Naive thymus-derived CD4-positive, alpha-beta T cell (primary cell): Measurements from ENCODE around the gene GINS2. TPM values are rescaled to one million over a fixed set of nuclear protein-coding genes. Genes with fewer than 3 reads are reported as not detected.
A peak's percentile ranks its signal among the peaks of the same experiment; 100 is the strongest.

Experiments used
- ATAC-seq: fragments of 150-1000 bp; cut with Tn5 transposase; 2 replicates; pipeline ENCODE4 v1.10.0; 2021; ENCODE audit warnings: mild to moderate bottlenecking, moderate library complexity
- CTCF ChIA-PET: fragments of 350-600 bp; sonication (Branson Sonifier 250); formaldehyde crosslinking; loops from one replicate; lab custom pipeline; 2021; ENCODE audit warnings: antibody characterized with exemption; lab: Charles Lee
- POLR2A ChIA-PET: fragments of 350-600 bp; sonication (Branson Sonifier 250); formaldehyde crosslinking; loops from one replicate; lab custom pipeline; 2021; ENCODE audit warnings: antibody characterized with exemption, inconsistent platforms; lab: Charles Lee
- DNase-seq, 9 donors: peaks; one replicate each; pipeline versions ENCODE4 v3.0.0 to v3.0.0-alpha.2; 2020 to 2022; ENCODE audit warnings: mixed read lengths in 1 of 9
- H3K27ac ChIP-seq: one replicate; pipeline ENCODE4 v1.7.0; 2013; ENCODE audit warnings: mild to moderate bottlenecking, low read depth, low read length, moderate library complexity
- H3K27me3 ChIP-seq, 2 donors: one replicate each; pipeline ENCODE4 v1.7.0; 2013; ENCODE audit warnings: low read length in 2 of 2, mild to moderate bottlenecking in 2 of 2, moderate library complexity in 2 of 2; ENCODE audit not compliant: control insufficient read depth in 2 of 2, insufficient read depth in 2 of 2
- H3K36me3 ChIP-seq, 3 experiments: 1 replicate in 2 of 3; 2 replicates in 1 of 3; pipeline ENCODE4 v1.7.0; 2013; ENCODE audit warnings: low read length in 3 of 3, mild to moderate bottlenecking in 3 of 3, moderate library complexity in 1 of 3; ENCODE audit not compliant: insufficient read depth in 3 of 3, control insufficient read depth in 2 of 3
- H3K4me1 ChIP-seq, 2 donors: one replicate each; pipeline ENCODE4 v1.7.0; 2013; ENCODE audit warnings: low read length in 2 of 2, mild to moderate bottlenecking in 2 of 2, moderate library complexity in 1 of 2; ENCODE audit not compliant: control insufficient read depth in 2 of 2, insufficient read depth in 2 of 2
- H3K4me3 ChIP-seq: 2 replicates; pipeline ENCODE4 v1.7.0; 2013; ENCODE audit warnings: mild to moderate bottlenecking, low read length
- H3K9me3 ChIP-seq, 3 experiments: 1 replicate in 2 of 3; 2 replicates in 1 of 3; pipeline ENCODE4 v1.7.0; 2013; ENCODE audit warnings: low read length in 3 of 3; ENCODE audit not compliant: control insufficient read depth in 2 of 3
- H3K27ac Mint-ChIP-seq, 9 donors: one replicate each; pipeline ENCODE4 v1.8.0; 2020 to 2022; ENCODE audit warnings: mixed read lengths in 9 of 9, mild to moderate bottlenecking in 8 of 9, moderate library complexity in 5 of 9, inconsistent platforms in 2 of 9
- H3K27me3 Mint-ChIP-seq, 5 donors: one replicate each; pipeline ENCODE4 v1.8.0; 2021 to 2022; ENCODE audit warnings: mixed read lengths in 5 of 5, mild to moderate bottlenecking in 1 of 5
- H3K36me3 Mint-ChIP-seq, 5 donors: one replicate each; pipeline ENCODE4 v1.8.0; 2020 to 2022; ENCODE audit warnings: mixed read lengths in 5 of 5, mild to moderate bottlenecking in 3 of 5, inconsistent platforms in 1 of 5
- H3K4me1 Mint-ChIP-seq, 7 donors: one replicate each; pipeline ENCODE4 v1.8.0; 2020 to 2022; ENCODE audit warnings: mixed read lengths in 7 of 7, mild to moderate bottlenecking in 3 of 7, inconsistent platforms in 1 of 7
- H3K4me3 Mint-ChIP-seq, 10 donors: one replicate each; pipeline ENCODE4 v1.8.0; 2020 to 2022; ENCODE audit warnings: mild to moderate bottlenecking in 10 of 10, mixed read lengths in 10 of 10, moderate library complexity in 6 of 10, inconsistent platforms in 2 of 10
- H3K9me3 Mint-ChIP-seq, 11 donors: one replicate each; pipeline ENCODE4 v1.8.0; 2020 to 2022; ENCODE audit warnings: mixed read lengths in 11 of 11, mild to moderate bottlenecking in 4 of 11, inconsistent platforms in 1 of 11, moderate library complexity in 1 of 11
- intact Hi-C, 2 donors: fragments of 100-400 bp; cut with micrococcal nuclease; formaldehyde crosslinking; loops; one replicate each; pipeline ENCODE4 v1.15.1; 2023
- polyA plus RNA-seq, 2 donors: library from polyadenylated mRNA; unstranded; fragments of 300-500 nt; fragmentation: Illumina TruSeq; gene quantifications; one replicate each; pipeline ENCODE4 v1.2.3, GENCODE V29; 2021
- total RNA-seq, 6 experiments: library from RNA in 5 of 6; stranded (reverse) in 5 of 6; gene quantifications; 1 replicate in 5 of 6; 2 replicates in 1 of 6; pipeline ENCODE4 v1.2.3 and lab custom pipeline; 2021 to 2026

The GINS2 gene
- total and polyA plus RNA-seq, 7 experiments from 2014 or later, result 1.0 to 43.6 (median 1.9) TPM

GRCh38 chr16:85675251-85675874 lies 13.4 kb downstream of the GINS2 start:
- no peaks in the 10 kb centered on the region for H3K4me1 ChIP-seq
- no peak overlapping the region for H3K4me3 ChIP-seq
- Mint-ChIP-seq H3K4me3 (no peak overlapping the region), H3K4me1 (peaks cover 0 to 13% (median 0%) of the 10 kb centered on the region in 7 donors), H3K36me3 (peaks cover 3 to 19% (median 7%) of the 10 kb centered on the region in 5 donors), H3K9me3 (no peaks in the 10 kb centered on the region), H3K27ac (no peak overlapping the region), H3K27me3 (no peaks in the 10 kb centered on the region)
- POLR2A ChIA-PET, result interaction anchor here (0.6 kb wide), 2 partner anchors 23 to 125 kb away, joined by 3 read pairs; no protein-coding TSS in a partner anchor
- ATAC-seq (no peak), DNase-seq (no peak)
- CTCF ChIA-PET, result interaction anchor here (1.2 kb wide), 1 partner anchor 42 kb away, joined by 4 read pairs; no protein-coding TSS in a partner anchor
- H3K27ac ChIP-seq, result no peak overlapping the region
- peaks cover 0 to 39% (median 0%) of the 10 kb centered on the region in 3 experiments for H3K36me3 ChIP-seq
- intact Hi-C loops, result loop anchor here in 1 of 2 donors (1.0 kb wide), 2 partner anchors 43 to 84 kb away; no protein-coding TSS in a partner anchor
- no peaks in the 10 kb centered on the region for H3K9me3 ChIP-seq
- no peaks in the 10 kb centered on the region for H3K27me3 ChIP-seq

- no peaks in the 10 kb centered on the region for H3K9me3 Mint-ChIP-seq
- Histone ChIP-seq H3K9me3 (no peaks in the 10 kb centered on the region), H3K4me1 (no peaks in the 10 kb centered on the region), H3K27ac (no peak overlapping the region), H3K36me3 (peaks cover 3 to 40% (median 3%) of the 10 kb centered on the region in 3 experiments), H3K4me3 (no peak overlapping the region), H3K27me3 (no peaks in the 10 kb centered on the region)
- ATAC-seq, result no peak
- H3K27ac Mint-ChIP-seq, result peak overlapping the region in 5 of 9 donors; percentile 17 to 73 (median 53)
- POLR2A ChIA-PET, result interaction anchor here (0.6 kb wide), 1 partner anchor 23 kb away, joined by 3 read pairs; no protein-coding TSS in a partner anchor
- H3K27me3 Mint-ChIP-seq, result no peaks in the 10 kb centered on the region
- H3K4me1 Mint-ChIP-seq, result peaks cover 0 to 11% (median 0%) of the 10 kb centered on the region in 7 donors
- no peak for DNase-seq
- no peak overlapping the region for H3K4me3 Mint-ChIP-seq
- CTCF ChIA-PET, result no interaction called here
- intact Hi-C loops, result loop anchor here in 1 of 2 donors (1.0 kb wide), 2 partner anchors 43 to 84 kb away; no protein-coding TSS in a partner anchor
- H3K36me3 Mint-ChIP-seq, result peaks cover 3 to 25% (median 7%) of the 10 kb centered on the region in 5 donors
These were observed 13.9 kb downstream of the GINS2 start for GRCh38 chr16:85674828-85675227.

- no peaks in the 10 kb centered on the region for H3K4me1 ChIP-seq
- ChIA-PET CTCF (no interaction called here), POLR2A (interaction anchor here (0.6 kb wide), 1 partner anchor 22 kb away, joined by 3 read pairs; no protein-coding TSS in a partner anchor)
- H3K36me3 Mint-ChIP-seq, result peaks cover 6 to 29% (median 7%) of the 10 kb centered on the region in 5 donors
- H3K27ac Mint-ChIP-seq, result peak overlapping the region in 1 of 9 donors; percentile 17
- no peak overlapping the region for H3K27ac ChIP-seq
- H3K27me3 Mint-ChIP-seq, result no peaks in the 10 kb centered on the region
- no peak overlapping the region for H3K4me3 Mint-ChIP-seq
- H3K36me3 ChIP-seq, result peaks cover 3 to 44% (median 8%) of the 10 kb centered on the region in 3 experiments
- no peak overlapping the region for H3K4me3 ChIP-seq
- H3K27me3 ChIP-seq, result no peaks in the 10 kb centered on the region
- no peak for DNase-seq
- intact Hi-C loops, result no loop called here
- ATAC-seq, result no peak
- peaks cover 0 to 11% (median 0%) of the 10 kb centered on the region in 7 donors for H3K4me1 Mint-ChIP-seq
- no peaks in the 10 kb centered on the region for H3K9me3 Mint-ChIP-seq
- no peaks in the 10 kb centered on the region for H3K9me3 ChIP-seq
These were observed 14.4 kb downstream of the GINS2 start for GRCh38 chr16:85674418-85674755.

GRCh38 chr16:85673529-85674417 lies 15.0 kb downstream of the GINS2 start:
- ATAC-seq, result no peak
- ChIA-PET POLR2A (no interaction called here), CTCF (no interaction called here)
- no peaks in the 10 kb centered on the region for H3K9me3 Mint-ChIP-seq
- H3K27me3 Mint-ChIP-seq, result no peaks in the 10 kb centered on the region
- no peak for DNase-seq
- Histone ChIP-seq H3K27me3 (no peaks in the 10 kb centered on the region), H3K27ac (no peak overlapping the region), H3K9me3 (no peaks in the 10 kb centered on the region), H3K4me3 (no peak overlapping the region), H3K4me1 (no peaks in the 10 kb centered on the region), H3K36me3 (peaks cover 3 to 49% (median 8%) of the 10 kb centered on the region in 3 experiments)
- no peak overlapping the region for H3K4me3 Mint-ChIP-seq
- peaks cover 0 to 11% (median 0%) of the 10 kb centered on the region in 7 donors for H3K4me1 Mint-ChIP-seq
- peaks cover 7 to 31% (median 8%) of the 10 kb centered on the region in 5 donors for H3K36me3 Mint-ChIP-seq
- H3K27ac Mint-ChIP-seq, result no peak overlapping the region
- intact Hi-C loops, result no loop called here

GRCh38 chr16:85670840-85671239 lies 17.9 kb downstream of the GINS2 start:
- Histone ChIP-seq H3K4me3 (no peak overlapping the region), H3K4me1 (no peaks in the 10 kb centered on the region), H3K27ac (no peak overlapping the region), H3K9me3 (no peaks in the 10 kb centered on the region), H3K27me3 (no peaks in the 10 kb centered on the region), H3K36me3 (peaks cover 3 to 78% (median 8%) of the 10 kb centered on the region in 3 experiments)
- Mint-ChIP-seq H3K36me3 (peaks cover 10 to 48% (median 15%) of the 10 kb centered on the region in 5 donors), H3K27me3 (no peaks in the 10 kb centered on the region), H3K4me1 (peaks cover 0 to 10% (median 0%) of the 10 kb centered on the region in 7 donors), H3K27ac (peak overlapping the region in 2 of 9 donors; percentile 21 to 76), H3K4me3 (no peak overlapping the region), H3K9me3 (no peaks in the 10 kb centered on the region)
- ATAC-seq (no peak), DNase-seq (no peak)
- intact Hi-C loops, result no loop called here
- ChIA-PET POLR2A (no interaction called here), CTCF (no interaction called here)

- peaks cover 3 to 88% (median 8%) of the 10 kb centered on the region in 3 experiments for H3K36me3 ChIP-seq
- intact Hi-C loops, result no loop called here
- H3K27ac Mint-ChIP-seq, result no peak overlapping the region
- no peaks in the 10 kb centered on the region for H3K9me3 Mint-ChIP-seq
- DNase-seq, result no peak
- no peak overlapping the region for H3K4me3 Mint-ChIP-seq
- ChIA-PET CTCF (no interaction called here), POLR2A (interaction anchor here (0.5 kb wide), 1 partner anchor 55 kb away, joined by 4 read pairs; no protein-coding TSS in a partner anchor)
- H3K9me3 ChIP-seq, result no peaks in the 10 kb centered on the region
- no peaks in the 10 kb centered on the region for H3K27me3 Mint-ChIP-seq
- H3K27ac ChIP-seq, result no peak overlapping the region
- peaks cover 8 to 59% (median 20%) of the 10 kb centered on the region in 5 donors for H3K36me3 Mint-ChIP-seq
- ATAC-seq, result no peak
- H3K4me3 ChIP-seq, result no peak overlapping the region
- no peaks in the 10 kb centered on the region for H3K4me1 Mint-ChIP-seq
- no peaks in the 10 kb centered on the region for H3K27me3 ChIP-seq
- no peaks in the 10 kb centered on the region for H3K4me1 ChIP-seq
These were observed 19.9 kb downstream of the GINS2 start for GRCh38 chr16:85668676-85669424.
